ENCODE measurements around the gene PRR18. TPM values are rescaled to one million over a fixed set of nuclear protein-coding genes. Genes with fewer than 3 reads are reported as not detected.
A peak's percentile ranks its signal among the peaks of the same experiment; 100 is the strongest.
"Not testable (repeated sequence)": the region's sequence is repeated elsewhere in the genome, so short reads cannot be mapped to it uniquely, and the experiment has no call there.

Gene PRR18
- total RNA-seq, result not detected

- Mint-ChIP-seq H3K36me3 (ENCODE audit: low read depth) (no peaks in the 10 kb centered on the region), H3K4me1 (peaks cover 5% of the 10 kb centered on the region), H3K27ac (no peak within 1 kb of the TSS), H3K4me3 (peak within 1 kb of the TSS; percentile 17), H3K27me3 (peaks cover 46% of the 10 kb centered on the region), H3K9me3 (no peaks in the 10 kb centered on the region)
- ChIA-PET CTCF (interaction anchor here (1.2 to 4.1 kb wide), 2 partner anchors 73 to 92 kb away, joined by 3 to 25 read pairs; no protein-coding TSS in a partner anchor), POLR2A (interaction anchor here (1.8 kb wide), 1 partner anchor 34 kb away, joined by 6 read pairs; the partner anchor contains the start of gene SFT2D1)
- no peak for DNase-seq
These were observed at the start of gene PRR18 for GRCh38 chr6:166308033-166308768. Gene PRR18, minus strand, starts transcription at chr6:166308392. Its CDS starts 250 bp downstream, at chr6:166308142.

- DNase-seq, result no peak
- Mint-ChIP-seq H3K9me3 (no peaks in the 10 kb centered on the region), H3K27ac (no peak overlapping the region), H3K4me3 (no peak overlapping the region), H3K27me3 (peaks cover 54% of the 10 kb centered on the region), H3K36me3 (ENCODE audit: low read depth) (no peaks in the 10 kb centered on the region), H3K4me1 (no peaks in the 10 kb centered on the region)
- ChIA-PET POLR2A (no interaction called here), CTCF (interaction anchor here (2.8 kb wide), 1 partner anchor 26 kb away, joined by 13 read pairs; no protein-coding TSS in a partner anchor)
These were observed 47.4 kb upstream of the PRR18 start for GRCh38 chr6:166355552-166355951.

- H3K9me3 Mint-ChIP-seq, result no peaks in the 10 kb centered on the region
- no peak for DNase-seq
- no peaks in the 10 kb centered on the region for H3K4me1 Mint-ChIP-seq
- ChIA-PET POLR2A (no interaction called here), CTCF (interaction anchor here (2.8 kb wide), 1 partner anchor 26 kb away, joined by 13 read pairs; no protein-coding TSS in a partner anchor)
- H3K4me3 Mint-ChIP-seq, result no peak overlapping the region
- H3K27me3 Mint-ChIP-seq, result peaks cover 55% of the 10 kb centered on the region
- no peaks in the 10 kb centered on the region for H3K36me3 Mint-ChIP-seq (ENCODE audit: low read depth)
- no peak overlapping the region for H3K27ac Mint-ChIP-seq
These were observed 46.8 kb upstream of the PRR18 start for GRCh38 chr6:166354965-166355364.

GRCh38 chr6:166354143-166354542, 46.0 kb upstream of the PRR18 start:
- Mint-ChIP-seq H3K4me1 (no peaks in the 10 kb centered on the region), H3K4me3 (no peak overlapping the region), H3K9me3 (peaks cover 2% of the 10 kb centered on the region), H3K27me3 (peaks cover 55% of the 10 kb centered on the region), H3K27ac (no peak overlapping the region), H3K36me3 (ENCODE audit: low read depth) (peaks cover 2% of the 10 kb centered on the region)
- POLR2A ChIA-PET, result no interaction called here
- CTCF ChIA-PET, result no interaction called here
- DNase-seq, result no peak

GRCh38 chr6:166353507-166353906, 45.3 kb upstream of the PRR18 start:
- ChIA-PET POLR2A (no interaction called here), CTCF (no interaction called here)
- H3K9me3 Mint-ChIP-seq, result peaks cover 2% of the 10 kb centered on the region
- no peaks in the 10 kb centered on the region for H3K4me1 Mint-ChIP-seq
- no peak overlapping the region for H3K27ac Mint-ChIP-seq
- H3K4me3 Mint-ChIP-seq, result no peak overlapping the region
- H3K27me3 Mint-ChIP-seq, result peaks cover 54% of the 10 kb centered on the region
- DNase-seq, result no peak
- peaks cover 2% of the 10 kb centered on the region for H3K36me3 Mint-ChIP-seq (ENCODE audit: low read depth)

GRCh38 chr6:166352923-166353322, 44.7 kb upstream of the PRR18 start:
- H3K4me1 Mint-ChIP-seq, result no peaks in the 10 kb centered on the region
- peaks cover 2% of the 10 kb centered on the region for H3K36me3 Mint-ChIP-seq (ENCODE audit: low read depth)
- DNase-seq, result no peak
- H3K9me3 Mint-ChIP-seq, result peaks cover 2% of the 10 kb centered on the region
- no peak overlapping the region for H3K27ac Mint-ChIP-seq
- H3K4me3 Mint-ChIP-seq, result no peak overlapping the region
- ChIA-PET CTCF (no interaction called here), POLR2A (no interaction called here)
- H3K27me3 Mint-ChIP-seq, result peaks cover 53% of the 10 kb centered on the region

GRCh38 chr6:166351715-166352285, 43.6 kb upstream of the PRR18 start:
- H3K27ac Mint-ChIP-seq, result no peak overlapping the region
- peaks cover 2% of the 10 kb centered on the region for H3K9me3 Mint-ChIP-seq
- DNase-seq, result no peak
- H3K36me3 Mint-ChIP-seq (ENCODE audit: low read depth), result peaks cover 2% of the 10 kb centered on the region
- H3K27me3 Mint-ChIP-seq, result peaks cover 54% of the 10 kb centered on the region
- ChIA-PET POLR2A (no interaction called here), CTCF (no interaction called here)
- H3K4me3 Mint-ChIP-seq, result no peak overlapping the region
- H3K4me1 Mint-ChIP-seq, result no peaks in the 10 kb centered on the region

- Mint-ChIP-seq H3K4me3 (no peak overlapping the region), H3K9me3 (peaks cover 2% of the 10 kb centered on the region), H3K36me3 (ENCODE audit: low read depth) (peaks cover 2% of the 10 kb centered on the region), H3K27me3 (peaks cover 52% of the 10 kb centered on the region), H3K4me1 (peaks cover 2% of the 10 kb centered on the region), H3K27ac (no peak overlapping the region)
- ChIA-PET CTCF (no interaction called here), POLR2A (no interaction called here)
- DNase-seq, result no peak
These were observed 40.2 kb upstream of the PRR18 start for GRCh38 chr6:166348305-166348949.

- H3K27ac Mint-ChIP-seq, result no peak overlapping the region
- H3K36me3 Mint-ChIP-seq (ENCODE audit: low read depth), result peaks cover 5% of the 10 kb centered on the region
- H3K27me3 Mint-ChIP-seq, result peaks cover 42% of the 10 kb centered on the region
- CTCF ChIA-PET, result interaction anchor here (1.5 kb wide), 1 partner anchor 35 kb away, joined by 5 read pairs; no protein-coding TSS in a partner anchor
- H3K9me3 Mint-ChIP-seq, result peaks cover 2% of the 10 kb centered on the region
- H3K4me3 Mint-ChIP-seq, result no peak overlapping the region
- no peak for DNase-seq
- POLR2A ChIA-PET, result no interaction called here
- H3K4me1 Mint-ChIP-seq, result peaks cover 7% of the 10 kb centered on the region
These were observed 38.8 kb upstream of the PRR18 start for GRCh38 chr6:166346965-166347364.

- Mint-ChIP-seq H3K27me3 (peaks cover 37% of the 10 kb centered on the region), H3K4me1 (peaks cover 12% of the 10 kb centered on the region), H3K36me3 (ENCODE audit: low read depth) (peaks cover 8% of the 10 kb centered on the region), H3K9me3 (peaks cover 2% of the 10 kb centered on the region), H3K4me3 (no peak overlapping the region), H3K27ac (no peak overlapping the region)
- CTCF ChIA-PET, result interaction anchor here (1.5 kb wide), 1 partner anchor 35 kb away, joined by 5 read pairs; no protein-coding TSS in a partner anchor
- DNase-seq, result no peak
- POLR2A ChIA-PET, result no interaction called here
These were observed 38.3 kb upstream of the PRR18 start for GRCh38 chr6:166346449-166346848.

GRCh38 chr6:166345672-166346071, 37.5 kb upstream of the PRR18 start:
- peaks cover 35% of the 10 kb centered on the region for H3K27me3 Mint-ChIP-seq
- H3K4me3 Mint-ChIP-seq; CTCF ChIA-PET; DNase-seq; H3K27ac Mint-ChIP-seq; H3K36me3 Mint-ChIP-seq (ENCODE audit: low read depth); POLR2A ChIA-PET; H3K9me3 Mint-ChIP-seq: not testable (repeated sequence)
- peaks cover 14% of the 10 kb centered on the region for H3K4me1 Mint-ChIP-seq

GRCh38 chr6:166344921-166345320, 36.7 kb upstream of the PRR18 start:
- H3K4me3 Mint-ChIP-seq; H3K36me3 Mint-ChIP-seq (ENCODE audit: low read depth); H3K9me3 Mint-ChIP-seq; POLR2A ChIA-PET; H3K27ac Mint-ChIP-seq; DNase-seq: not testable (repeated sequence)
- CTCF ChIA-PET, result interaction anchor here (1.3 to 1.7 kb wide), 2 partner anchors 36 to 56 kb away, joined by 5 to 8 read pairs; no protein-coding TSS in a partner anchor
- Mint-ChIP-seq H3K27me3 (peaks cover 30% of the 10 kb centered on the region), H3K4me1 (peaks cover 14% of the 10 kb centered on the region)

GRCh38 chr6:166344240-166344639, 36.0 kb upstream of the PRR18 start:
- H3K36me3 Mint-ChIP-seq (ENCODE audit: low read depth), result peaks cover 6% of the 10 kb centered on the region
- H3K4me3 Mint-ChIP-seq, result no peak overlapping the region
- no peaks in the 10 kb centered on the region for H3K9me3 Mint-ChIP-seq
- H3K27me3 Mint-ChIP-seq, result peaks cover 24% of the 10 kb centered on the region
- no peak for DNase-seq
- ChIA-PET CTCF (interaction anchor here (1.3 to 1.7 kb wide), 2 partner anchors 37 to 56 kb away, joined by 5 to 8 read pairs; no protein-coding TSS in a partner anchor), POLR2A (no interaction called here)
- peaks cover 14% of the 10 kb centered on the region for H3K4me1 Mint-ChIP-seq
- H3K27ac Mint-ChIP-seq, result no peak overlapping the region

Data from activated CD4-positive, alpha-beta memory T cell treated with anti-CD3 and anti-CD28 coated beads, Interleukin-2, amount 10 ng/mL, durations not matched to agents 7 days and 5 days (primary cell).